Hepatocyte (in vitro differentiated cells): Measurements from ENCODE around the gene CNOT6. TPM values are rescaled to one million over a fixed set of nuclear protein-coding genes. Genes with fewer than 3 reads are reported as not detected.

Experiments
- DNase-seq: peaks from one replicate; pipeline ENCODE4 v3.0.0-alpha.2; 2016; ENCODE audit warnings: low spot score
- H2AFZ ChIP-seq: fragments of 200-600 bp; sonication (generic); 2 replicates; pipeline ENCODE4 v1.6.0; 2016; ENCODE audit warnings: antibody characterized with exemption, mild to moderate bottlenecking
- H3K27ac ChIP-seq: fragments of 200-600 bp; sonication (generic); 2 replicates; pipeline ENCODE4 v1.5.1; 2016; ENCODE audit warnings: mild to moderate bottlenecking
- H3K27me3 ChIP-seq: fragments of 200-600 bp; sonication (generic); 2 replicates; pipeline ENCODE4 v1.6.1; 2016
- H3K36me3 ChIP-seq: fragments of 200-600 bp; sonication (generic); replicated peaks from 2 replicates; pipeline ENCODE4 v1.5.1; 2016; ENCODE audit warnings: low read depth; ENCODE audit not compliant: insufficient read depth
- H3K4me1 ChIP-seq: fragments of 200-600 bp; sonication (generic); 2 replicates; pipeline ENCODE4 v1.5.1; 2016; ENCODE audit warnings: mild to moderate bottlenecking, moderate library complexity; ENCODE audit not compliant: insufficient read depth
- H3K4me2 ChIP-seq: fragments of 200-600 bp; sonication (generic); 2 replicates; pipeline ENCODE4 v1.6.0; 2016
- H3K4me3 ChIP-seq: fragments of 200-600 bp; sonication (generic); 2 replicates; pipeline ENCODE4 v1.5.1; 2016; ENCODE audit warnings: mild to moderate bottlenecking
- H3K79me2 ChIP-seq: fragments of 200-600 bp; sonication (generic); 2 replicates; pipeline ENCODE4 v1.6.0; 2017; ENCODE audit warnings: mild to moderate bottlenecking
- H3K9me2 ChIP-seq: fragments of 200-600 bp; sonication (generic); replicated peaks from 2 replicates; pipeline ENCODE4 v1.6.0; 2017; ENCODE audit warnings: mild to moderate bottlenecking; ENCODE audit not compliant: insufficient read depth
- H3K9me3 ChIP-seq: fragments of 200-600 bp; sonication (generic); 2 replicates; pipeline ENCODE4 v1.5.1; 2016; ENCODE audit warnings: low read depth, mild to moderate bottlenecking
- H4K20me1 ChIP-seq: fragments of 200-600 bp; sonication (generic); 2 replicates; pipeline ENCODE4 v1.6.0; 2016; ENCODE audit warnings: mild to moderate bottlenecking; ENCODE audit not compliant: insufficient read depth, poor library complexity, severe bottlenecking
- EZH2 ChIP-seq: fragments of 200-600 bp; sonication (generic); IDR thresholded peaks from 2 replicates; pipeline ENCODE4 v1.6.1; 2016; ENCODE audit warnings: antibody characterized with exemption, mild to moderate bottlenecking, borderline replicate concordance
- EZH2phosphoT487 ChIP-seq: fragments of 200-600 bp; sonication (generic); IDR thresholded peaks from one replicate; pipeline ENCODE4 v1.6.1; 2018; ENCODE audit warnings: antibody characterized with exemption, mild to moderate bottlenecking, low read depth, moderate library complexity; ENCODE audit not compliant: unreplicated experiment, severe bottlenecking
- WGBS: methylation state at CpG from one replicate; pipeline ENCODE4 v1.1.6; 2016; ENCODE audit warnings: low lambda C conversion rate; ENCODE audit errors: missing lambda C conversion rate; 5-methylcytosine and 5-hydroxymethylcytosine counted together
- polyA plus RNA-seq: library from polyadenylated mRNA; unstranded; fragments of >200 nt; fragmentation: Nextera tagmentation; extraction: Ambion mirVana; gene quantifications from 2 replicates; pipeline ENCODE4 v1.2.1, GENCODE V29; 2016
- total RNA-seq: library from RNA; depleted of rRNA; stranded (reverse); fragments of >200 nt; gene quantifications from 2 replicates; pipeline ENCODE4 v1.2.3, GENCODE V29; 2014
- TF ChIP-seq, protein P1 (sequence below): fragments of 200-600 bp; sonication (generic); IDR thresholded peaks from 2 replicates; pipeline ENCODE4 v1.5.1; 2016; ENCODE audit warnings: antibody characterized with exemption, mild to moderate bottlenecking; ENCODE audit not compliant: poor library complexity

Gene CNOT6
- total and polyA plus RNA-seq, 2 experiments from 2014 or later = 12.0 to 24.1 TPM

DNA sequence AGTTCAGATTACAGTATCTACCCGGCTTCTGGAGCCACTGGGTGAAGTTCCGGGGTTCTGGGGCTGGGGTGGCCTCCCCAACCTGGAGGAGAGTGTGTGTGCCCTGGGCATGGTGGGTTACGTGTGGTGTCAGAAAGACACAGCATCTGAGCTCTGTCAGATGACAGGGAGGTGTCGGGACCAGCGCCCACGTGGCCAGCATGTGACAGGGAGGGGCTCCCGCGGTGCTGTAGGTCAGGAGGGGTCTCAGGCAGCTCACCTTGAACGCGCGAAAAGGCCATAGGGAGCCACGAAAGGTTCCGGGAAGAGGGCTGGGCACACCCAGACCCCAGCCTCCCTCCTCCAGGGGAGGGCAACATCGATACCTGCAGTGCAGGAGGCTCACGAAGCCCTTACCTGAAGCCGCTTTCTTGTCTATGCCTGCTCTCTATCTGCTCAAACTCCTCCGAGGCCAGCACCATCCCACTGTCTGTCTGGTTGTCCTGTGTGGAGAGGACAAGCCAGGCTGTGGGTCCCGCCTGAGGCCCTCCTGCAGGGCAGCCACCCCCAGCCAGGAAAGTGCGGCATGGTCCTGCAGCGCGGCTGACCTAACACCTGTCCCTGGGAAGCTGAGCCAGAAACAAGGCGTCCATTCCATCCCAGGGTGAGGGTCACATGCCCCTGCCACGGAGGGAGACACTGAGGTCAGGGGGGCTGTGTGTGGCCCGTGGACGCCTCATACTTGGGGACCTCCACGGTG, 114.6 kb downstream of the CNOT6 start:
- no peaks in the 10 kb centered on the region for H3K27me3 ChIP-seq
- no peaks in the 10 kb centered on the region for H3K4me1 ChIP-seq
- H3K79me2 ChIP-seq = no peaks in the 10 kb centered on the region
- no peaks in the 10 kb centered on the region for H3K9me3 ChIP-seq
- no peak overlapping the region for H2AFZ ChIP-seq
- DNase-seq = no peak
- H4K20me1 ChIP-seq = no peaks in the 10 kb centered on the region
- TF ChIP-seq, protein P1, sequence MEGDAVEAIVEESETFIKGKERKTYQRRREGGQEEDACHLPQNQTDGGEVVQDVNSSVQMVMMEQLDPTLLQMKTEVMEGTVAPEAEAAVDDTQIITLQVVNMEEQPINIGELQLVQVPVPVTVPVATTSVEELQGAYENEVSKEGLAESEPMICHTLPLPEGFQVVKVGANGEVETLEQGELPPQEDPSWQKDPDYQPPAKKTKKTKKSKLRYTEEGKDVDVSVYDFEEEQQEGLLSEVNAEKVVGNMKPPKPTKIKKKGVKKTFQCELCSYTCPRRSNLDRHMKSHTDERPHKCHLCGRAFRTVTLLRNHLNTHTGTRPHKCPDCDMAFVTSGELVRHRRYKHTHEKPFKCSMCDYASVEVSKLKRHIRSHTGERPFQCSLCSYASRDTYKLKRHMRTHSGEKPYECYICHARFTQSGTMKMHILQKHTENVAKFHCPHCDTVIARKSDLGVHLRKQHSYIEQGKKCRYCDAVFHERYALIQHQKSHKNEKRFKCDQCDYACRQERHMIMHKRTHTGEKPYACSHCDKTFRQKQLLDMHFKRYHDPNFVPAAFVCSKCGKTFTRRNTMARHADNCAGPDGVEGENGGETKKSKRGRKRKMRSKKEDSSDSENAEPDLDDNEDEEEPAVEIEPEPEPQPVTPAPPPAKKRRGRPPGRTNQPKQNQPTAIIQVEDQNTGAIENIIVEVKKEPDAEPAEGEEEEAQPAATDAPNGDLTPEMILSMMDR = no peak
- TF ChIP-seq EZH2phosphoT487 (no peak), EZH2 (no peak)
- H3K27ac ChIP-seq = no peak overlapping the region
- H3K36me3 ChIP-seq = no peaks in the 10 kb centered on the region
- 92% methylated on average over 20 of the region's 26 CpGs for WGBS
- no peak overlapping the region for H3K4me2 ChIP-seq
- H3K9me2 ChIP-seq = no peaks in the 10 kb centered on the region
- no peak overlapping the region for H3K4me3 ChIP-seq

DNA sequence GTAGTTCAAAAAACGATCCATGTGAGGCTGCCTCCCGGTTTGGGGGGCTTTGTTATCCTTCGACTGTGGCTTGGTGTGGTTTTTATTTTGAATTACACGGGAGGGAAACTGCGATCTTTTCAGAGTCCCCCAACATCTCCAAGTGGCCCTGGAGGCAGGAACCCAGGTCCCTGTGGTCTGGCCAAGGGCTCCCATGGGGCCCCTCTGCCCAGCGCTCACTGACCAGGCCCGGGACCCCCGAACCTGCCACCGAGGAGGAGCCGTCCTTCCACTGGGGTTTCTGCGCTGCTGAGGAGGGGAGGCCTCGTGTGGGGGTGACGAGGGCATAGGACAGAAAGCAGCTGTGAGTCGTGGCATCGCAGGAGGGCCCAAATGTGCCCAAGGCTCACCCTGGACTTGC, 115.2 kb downstream of the CNOT6 start:
- Histone ChIP-seq H3K4me2 (no peak overlapping the region), H3K27ac (no peak overlapping the region), H3K27me3 (no peaks in the 10 kb centered on the region), H3K4me1 (no peaks in the 10 kb centered on the region), H2AFZ (no peak overlapping the region), H3K36me3 (no peaks in the 10 kb centered on the region), H3K9me3 (no peaks in the 10 kb centered on the region), H3K9me2 (no peaks in the 10 kb centered on the region), H3K79me2 (no peaks in the 10 kb centered on the region), H4K20me1 (no peaks in the 10 kb centered on the region), H3K4me3 (no peak overlapping the region)
- DNase-seq = no peak
- 94% methylated on average over 12 of the region's 15 CpGs for WGBS
- TF ChIP-seq EZH2phosphoT487 (no peak), EZH2 (no peak)
- TF ChIP-seq, protein P1 = no peak

DNA sequence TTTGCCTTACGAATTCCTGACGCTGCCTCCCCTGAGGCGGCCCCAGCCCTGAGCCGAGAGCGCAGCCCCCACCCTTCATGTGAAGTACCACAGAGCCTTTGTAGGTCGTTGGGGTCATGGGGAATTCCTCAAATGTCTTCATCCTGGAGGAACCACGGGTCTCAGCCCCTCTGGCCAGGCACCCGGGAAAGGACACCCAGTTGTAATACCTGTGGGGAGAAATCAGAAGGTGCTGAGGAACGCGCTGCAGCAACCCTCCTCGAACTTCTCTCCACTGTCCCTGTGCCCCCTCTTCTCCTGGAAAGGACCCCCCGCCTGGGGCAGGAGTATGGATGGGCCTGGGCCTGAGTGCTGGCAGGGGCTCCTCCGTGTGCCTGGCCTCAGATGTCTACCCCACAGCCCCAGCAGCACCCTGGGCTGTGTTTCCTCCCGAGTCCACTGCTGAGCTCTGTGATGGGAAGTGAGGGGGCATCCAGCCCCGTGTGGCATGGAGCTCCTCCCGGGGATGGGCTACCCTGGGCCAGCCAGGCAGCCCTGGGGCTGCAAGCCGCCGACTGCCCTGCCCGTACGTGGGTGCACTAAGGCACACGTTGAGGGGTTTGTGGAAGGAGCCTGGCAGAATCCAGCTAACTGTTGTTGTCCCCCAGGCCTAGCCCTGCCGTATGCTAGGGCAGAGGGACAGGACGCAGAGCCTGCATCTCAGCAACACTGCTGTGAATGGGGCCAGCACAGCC, 115.8 kb downstream of the CNOT6 start:
- Histone ChIP-seq H3K27me3 (no peaks in the 10 kb centered on the region), H3K4me3 (no peak overlapping the region), H3K4me1 (no peaks in the 10 kb centered on the region), H3K4me2 (no peak overlapping the region), H2AFZ (no peak overlapping the region), H3K27ac (no peak overlapping the region), H3K36me3 (no peaks in the 10 kb centered on the region), H4K20me1 (no peaks in the 10 kb centered on the region), H3K79me2 (no peaks in the 10 kb centered on the region), H3K9me3 (no peaks in the 10 kb centered on the region), H3K9me2 (no peaks in the 10 kb centered on the region)
- TF ChIP-seq, protein P1 = no peak
- TF ChIP-seq EZH2 = no peak
- no peak for TF ChIP-seq EZH2phosphoT487
- 85% methylated on average over 22 of the region's 23 CpGs for WGBS
- DNase-seq = no peak
